G401 (cell line): ENCODE results near the gene NRGN. TPM values are rescaled to one million over a fixed set of nuclear protein-coding genes. Genes with fewer than 3 reads are reported as not detected.
"Not testable (repeated sequence)": the region's sequence is repeated elsewhere in the genome, so short reads cannot be mapped to it uniquely, and the experiment has no call there.

Experiments used
- DNase-seq: peaks from one replicate; pipeline ENCODE4 v3.0.0-alpha.2; 2015; ENCODE audit warnings: low spot score
- in situ Hi-C: cut with HindIII; loops from 2 replicates; pipeline ENCODE4 v1.10.0; 2016; ENCODE audit warnings: low sequenced_read_pairs, mixed read lengths
- total RNA-seq: library from RNA; depleted of rRNA; stranded (reverse); fragments of >200 nt; shearing (Covaris generic); gene quantifications from 2 replicates; pipeline ENCODE4 v1.2.3, GENCODE V29; 2014; rRNA removed

NRGN gene
- total RNA-seq, 1 experiment from 2014 or later = 1.5 TPM

DNA sequence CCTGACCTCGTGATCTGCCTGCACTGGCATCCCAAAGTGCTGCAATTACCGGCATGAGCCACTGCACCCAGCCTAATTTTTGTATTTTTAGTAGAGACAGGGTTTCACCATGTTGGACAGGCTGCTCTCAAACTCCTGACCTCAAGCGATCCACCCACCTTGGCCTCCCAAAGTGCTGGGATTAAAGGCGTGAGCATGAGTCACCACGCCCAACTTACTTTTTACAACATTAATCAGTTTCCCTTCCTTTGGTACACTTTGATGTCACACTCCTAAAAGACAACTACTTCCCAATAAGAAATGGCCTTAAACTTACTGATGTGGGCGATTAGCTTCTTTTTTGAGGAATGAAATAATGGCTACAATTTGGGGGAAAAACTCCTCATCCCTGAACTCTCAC is 31.2 kb downstream of the NRGN start:
- DNase-seq, in situ Hi-C loops: not testable (repeated sequence)

DNA sequence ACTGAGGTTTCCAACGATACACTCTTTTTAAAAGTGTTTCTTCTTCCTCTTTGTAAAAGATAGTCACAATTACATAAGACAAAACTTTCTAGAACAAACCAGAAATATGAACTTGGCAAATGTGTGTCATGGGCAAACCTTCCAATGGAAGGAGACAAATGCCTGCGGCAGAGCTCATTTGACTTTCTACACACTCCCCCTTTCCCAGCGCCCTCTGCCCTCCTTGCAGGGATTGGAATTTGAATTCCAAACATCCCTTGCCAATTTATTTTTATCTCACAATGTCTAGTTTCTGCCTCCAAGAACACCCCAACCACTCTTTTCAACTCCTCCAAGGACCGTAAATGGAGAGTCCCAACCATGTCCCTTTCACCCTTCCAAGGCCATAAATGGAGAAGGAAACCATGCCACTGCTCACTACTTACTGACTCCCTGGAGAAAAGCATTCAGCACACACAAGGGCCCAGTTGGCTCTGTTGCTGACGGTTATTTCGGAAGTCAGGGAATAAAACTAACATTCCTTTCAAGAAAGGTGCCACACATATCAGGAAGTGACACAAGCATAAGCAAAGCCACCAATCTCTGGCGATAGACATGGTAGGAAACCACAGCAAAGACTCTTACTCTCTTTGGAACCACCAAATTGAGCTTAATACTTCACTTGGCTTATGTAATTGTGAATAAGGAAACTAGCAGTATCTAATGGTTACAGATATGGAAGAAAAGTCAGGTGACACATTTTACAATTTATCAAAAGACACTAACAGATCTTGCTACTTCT is 37.3 kb downstream of the NRGN start:
- no peak for DNase-seq
- in situ Hi-C loops = no loop called here

DNA sequence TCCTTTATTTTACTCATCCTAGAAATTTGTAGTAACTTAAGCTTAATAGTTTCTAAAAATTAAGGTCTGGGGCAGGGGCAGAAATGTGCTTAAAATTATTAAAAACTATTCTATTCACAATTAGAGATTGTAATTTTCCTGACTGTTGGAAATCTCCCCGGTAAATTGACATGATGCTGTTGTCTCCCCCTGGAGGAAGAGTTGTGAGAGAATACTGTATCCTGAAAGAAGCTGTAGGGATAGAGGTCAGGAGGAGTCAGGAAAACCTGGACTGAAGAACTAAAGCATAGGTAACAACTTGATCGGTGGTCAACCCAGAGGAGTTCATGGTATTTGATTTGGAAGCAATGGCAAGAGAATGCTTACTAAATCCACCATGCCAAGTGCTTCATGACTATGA is 38.5 kb downstream of the NRGN start:
- DNase-seq = no peak
- in situ Hi-C loops = no loop called here

DNA sequence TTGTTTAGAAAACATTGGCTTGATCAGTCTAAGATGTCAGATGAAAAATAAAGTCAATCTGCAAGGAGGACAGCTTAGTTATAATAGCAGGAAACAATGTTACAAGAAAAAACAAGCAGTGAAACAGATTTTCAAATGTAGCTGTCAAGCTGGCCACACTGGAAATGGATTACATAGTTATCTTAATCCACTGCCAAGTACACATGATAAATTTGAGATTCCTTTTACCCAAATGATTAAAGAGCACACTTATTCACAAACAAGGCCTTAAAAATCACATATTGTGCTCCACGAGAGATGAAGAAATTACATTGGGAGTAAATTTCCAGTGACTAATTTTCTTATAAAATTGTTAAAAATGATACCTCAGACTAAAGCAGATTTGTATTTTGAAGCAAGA is 39.8 kb downstream of the NRGN start:
- in situ Hi-C loops = no loop called here
- DNase-seq = no peak

DNA sequence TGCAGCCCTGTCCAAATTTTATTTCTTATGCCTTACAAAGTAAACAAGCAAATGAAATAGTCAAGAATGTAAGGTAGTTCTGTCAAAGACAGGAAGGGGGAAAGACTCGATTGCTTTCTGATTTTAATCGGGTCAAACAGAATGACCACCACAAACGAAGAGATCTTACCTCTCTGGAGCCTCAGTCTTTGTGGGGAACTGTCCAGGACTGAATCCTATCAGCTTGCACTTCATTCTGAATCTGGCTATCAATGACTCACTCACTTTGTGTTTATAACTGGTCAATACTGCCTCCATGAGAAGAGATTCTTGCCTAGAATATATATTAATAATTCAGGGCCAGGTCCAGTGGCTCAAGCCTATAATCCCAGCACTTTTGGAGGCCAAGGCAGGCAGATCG is 43.3 kb downstream of the NRGN start:
- in situ Hi-C loops = no loop called here
- no peak for DNase-seq

DNA sequence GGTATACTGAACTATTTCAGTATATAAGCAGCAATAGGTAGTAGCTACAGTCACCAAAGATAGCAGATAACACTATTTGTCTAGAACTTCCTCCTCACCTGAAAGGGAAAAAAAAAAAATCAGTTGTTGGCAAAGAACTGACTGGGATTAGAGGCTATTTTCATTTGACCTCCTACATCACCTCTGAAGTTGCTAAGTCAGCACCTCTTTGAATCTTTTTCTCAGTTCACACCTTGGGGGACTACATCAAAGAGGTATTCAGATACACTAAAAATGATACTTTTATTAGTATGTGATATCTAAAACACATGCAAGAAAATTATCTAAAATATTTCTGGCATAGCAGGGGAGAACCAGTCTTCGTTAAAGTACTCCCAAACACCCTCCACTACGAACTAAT is 44.3 kb downstream of the NRGN start:
- in situ Hi-C loops = no loop called here
- no peak for DNase-seq

DNA sequence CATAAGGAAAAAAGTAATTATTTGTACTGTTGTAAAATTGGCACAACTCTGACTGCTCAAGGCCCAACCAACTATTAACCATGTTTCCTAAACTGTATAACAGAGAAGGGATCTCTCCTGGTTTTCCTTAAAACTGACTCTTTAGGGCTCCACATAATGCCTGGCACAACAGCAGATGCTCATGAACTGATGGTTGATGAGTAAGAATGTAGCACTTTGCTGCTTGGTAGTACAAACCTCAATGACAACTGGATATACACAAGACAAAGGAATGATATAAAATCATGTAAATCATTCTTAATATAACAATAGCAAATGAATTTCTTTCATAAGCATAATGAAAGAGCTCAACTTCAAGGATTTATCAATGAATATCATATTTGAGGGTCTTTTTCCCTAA is 48.8 kb downstream of the NRGN start:
- in situ Hi-C loops = no loop called here
- DNase-seq = no peak

DNA sequence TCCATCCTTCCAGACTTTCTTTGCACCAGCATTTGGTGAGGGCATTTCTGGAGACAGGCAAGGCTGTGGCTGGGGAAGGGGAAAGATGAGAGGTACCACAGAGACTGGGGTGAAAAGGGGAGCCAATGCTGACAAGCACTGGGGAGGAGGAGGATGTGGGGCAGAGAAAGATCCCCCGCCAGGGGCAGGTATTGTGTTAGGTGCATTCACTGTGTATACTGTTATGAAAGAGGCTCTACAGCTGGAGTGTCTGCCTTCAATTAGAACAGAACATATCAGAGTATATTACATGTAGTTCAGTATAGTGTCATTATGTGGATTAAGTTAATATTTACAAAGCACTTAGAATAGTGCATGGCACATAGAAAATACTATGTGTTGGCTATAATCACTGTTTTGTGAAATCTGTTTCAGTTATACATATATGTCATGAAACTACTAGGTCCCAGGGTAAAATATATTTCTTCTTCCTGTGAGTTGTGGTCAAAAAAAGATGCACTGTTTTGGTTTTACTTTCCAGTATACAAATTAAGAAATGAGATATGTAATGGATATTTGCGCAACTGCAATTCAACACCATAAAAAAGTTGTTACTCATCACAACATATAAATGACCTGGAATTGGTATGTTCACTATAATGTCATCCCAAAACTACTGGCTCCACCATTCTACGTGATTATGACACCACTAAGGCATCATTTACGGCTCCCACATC is 52.0 kb downstream of the NRGN start:
- DNase-seq = no peak
- in situ Hi-C loops = no loop called here

DNA sequence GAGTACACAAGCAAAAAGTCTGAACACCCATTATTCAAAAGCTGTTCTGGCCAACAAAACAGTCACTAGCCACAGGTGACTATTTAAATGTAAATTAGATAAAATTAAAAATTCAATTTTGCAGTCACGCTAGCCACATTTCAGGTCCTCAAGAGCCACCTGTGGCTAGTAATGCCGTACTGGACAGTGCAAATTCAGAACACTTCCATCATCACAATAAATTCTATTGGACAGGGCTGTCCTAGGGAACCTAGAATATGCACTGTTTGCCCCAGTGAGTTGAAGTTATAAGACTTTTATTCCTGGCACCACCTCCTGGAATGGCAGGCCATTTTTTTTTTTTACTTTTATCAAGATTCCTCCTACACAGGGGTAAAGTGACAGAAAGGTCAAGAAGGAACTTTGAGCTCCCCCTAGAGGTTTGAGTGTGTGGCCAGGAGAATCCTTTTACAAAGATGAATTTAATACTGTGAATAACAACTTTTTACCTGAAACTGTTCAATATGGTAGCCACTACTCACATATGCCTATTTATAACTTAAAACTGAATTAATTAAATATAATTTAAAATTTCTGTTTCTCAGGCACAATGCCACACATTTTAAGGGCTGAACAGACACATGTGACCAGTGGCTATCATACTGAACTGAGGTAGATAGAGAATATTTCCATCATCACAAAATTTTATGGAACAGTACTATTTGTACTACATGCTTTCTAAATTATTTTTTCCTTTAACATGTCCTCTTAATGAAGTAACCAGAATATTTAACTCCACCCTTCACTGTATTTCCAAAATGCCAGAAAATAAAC is 53.9 kb downstream of the NRGN start:
- in situ Hi-C loops = no loop called here
- DNase-seq = peak; percentile 37

DNA sequence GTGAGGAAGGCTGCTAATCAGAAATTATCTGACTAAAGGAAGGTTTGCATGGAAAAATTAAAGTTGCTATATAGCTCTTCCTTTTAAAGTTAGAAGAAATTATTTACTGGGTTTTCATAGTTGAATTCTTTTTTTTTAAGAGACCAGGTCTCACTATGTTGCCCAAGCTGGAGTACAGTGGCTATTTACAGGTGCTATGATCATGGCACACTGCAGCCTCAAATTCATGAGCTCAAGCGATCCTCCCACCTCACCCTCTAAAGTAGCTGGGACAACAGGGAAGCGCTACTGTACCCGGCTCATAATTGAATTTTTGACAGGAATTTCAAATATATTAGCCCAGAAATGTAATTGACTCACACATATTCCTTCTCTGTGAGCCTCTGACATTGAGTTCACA is 56.6 kb downstream of the NRGN start:
- DNase-seq = no peak
- in situ Hi-C loops = no loop called here

Other genes with a start within 250 kb of the NRGN start
- gene OR8B12, start 196.3 kb upstream of the NRGN start, total RNA-seq = not detected in 2 replicates
- gene OR8A1, start 169.9 kb upstream of the NRGN start, total RNA-seq = not detected in 2 replicates
- gene PANX3, start 128.5 kb upstream of the NRGN start, total RNA-seq = not detected in 2 replicates
- gene TBRG1, start 117.1 kb upstream of the NRGN start, total RNA-seq = 8.7 and 13.0 TPM in 2 replicates
- gene SIAE, start 66.2 kb upstream of the NRGN start, total RNA-seq = 3.8 and 5.9 TPM in 2 replicates
- 28.8 and 36.9 TPM in 2 replicates for gene SPA17, start 66.0 kb upstream of the NRGN start, total RNA-seq
- not detected in 2 replicates for gene VSIG2, start 12.3 kb downstream of the NRGN start, total RNA-seq
- not detected in 2 replicates for gene ESAM, start 22.3 kb downstream of the NRGN start, total RNA-seq
- gene MSANTD2, start 60.5 kb downstream of the NRGN start, total RNA-seq = 12.2 and 13.5 TPM in 2 replicates
- gene ROBO3, start 125.5 kb downstream of the NRGN start, total RNA-seq = 8.1 and 12.3 TPM in 2 replicates
- not detected in 2 replicates for gene ROBO4, start 157.9 kb downstream of the NRGN start, total RNA-seq
- gene HEPN1, start 179.3 kb downstream of the NRGN start, total RNA-seq = not detected in 2 replicates
- not detected in 2 replicates for gene HEPACAM, start 196.1 kb downstream of the NRGN start, total RNA-seq
- gene CCDC15, start 214.3 kb downstream of the NRGN start, total RNA-seq = 2.6 and 3.8 TPM in 2 replicates